DOHH2 (cell line): ENCODE measurements around the gene CCT5.

Experiments
- H3F3A ChIP-seq: fragments of 200-600 bp; sonication (generic), shearing (Covaris generic); 2 replicates; pipeline ENCODE4 v1.6.0; 2016; ENCODE audit warnings: antibody characterized with exemption, mild to moderate bottlenecking; ENCODE audit not compliant: control insufficient read depth, insufficient read depth
- H3K27ac ChIP-seq: fragments of 200-600 bp; sonication (generic); 2 replicates; pipeline ENCODE4 v1.5.1; 2014; ENCODE audit warnings: low read depth, mild to moderate bottlenecking, low read length, moderate library complexity
- H3K27me3 ChIP-seq: fragments of 200-600 bp; sonication (generic); 2 replicates; pipeline ENCODE4 v1.6.1; 2014; ENCODE audit warnings: mild to moderate bottlenecking, low read length, mixed read lengths; ENCODE audit not compliant: control insufficient read depth
- H3K36me3 ChIP-seq: fragments of 200-600 bp; sonication (generic); 2 replicates; pipeline ENCODE4 v1.6.1; 2014; ENCODE audit warnings: mild to moderate bottlenecking, low read length, moderate library complexity, mixed read lengths; ENCODE audit not compliant: control insufficient read depth
- H3K4me1 ChIP-seq: fragments of 200-600 bp; sonication (generic); 2 replicates; pipeline ENCODE4 v1.6.1; 2014; ENCODE audit warnings: mild to moderate bottlenecking, low read length, mixed read lengths; ENCODE audit not compliant: control insufficient read depth
- H3K4me2 ChIP-seq: fragments of 200-600 bp; sonication (generic); 2 replicates; pipeline ENCODE4 v1.6.0; 2014; ENCODE audit warnings: mild to moderate bottlenecking, low read length, moderate library complexity
- H3K4me3 ChIP-seq: fragments of 200-600 bp; sonication (generic); 2 replicates; pipeline ENCODE4 v1.5.1; 2014; ENCODE audit warnings: mild to moderate bottlenecking, low read length, mixed read lengths
- H3K79me2 ChIP-seq: fragments of 200-600 bp; sonication (generic); 2 replicates; pipeline ENCODE4 v1.6.1; 2014; ENCODE audit warnings: mild to moderate bottlenecking, low read length, mixed read lengths; ENCODE audit not compliant: control insufficient read depth
- H3K9me2 ChIP-seq: fragments of 200-600 bp; sonication (generic); replicated peaks from 2 replicates; pipeline ENCODE4 v1.6.1; 2014; ENCODE audit warnings: mild to moderate bottlenecking, low read length, mixed read lengths; ENCODE audit not compliant: control insufficient read depth
- H3K9me3 ChIP-seq: fragments of 200-600 bp; sonication (generic); 2 replicates; pipeline ENCODE4 v1.6.1; 2014; ENCODE audit warnings: antibody characterized with exemption, low read length, mixed read lengths; ENCODE audit not compliant: control insufficient read depth, insufficient read depth
- H4K20me1 ChIP-seq: fragments of 200-600 bp; sonication (generic); 2 replicates; pipeline ENCODE4 v1.6.0; 2014; ENCODE audit warnings: low read depth, mild to moderate bottlenecking, antibody characterized with exemption, low read length, moderate library complexity; ENCODE audit not compliant: control insufficient read depth, insufficient read depth
- CTCF ChIP-seq: fragments of 200-600 bp; sonication (generic); IDR thresholded peaks from one replicate; pipeline ENCODE4 v1.5.1; 2014; ENCODE audit warnings: antibody characterized with exemption, mild to moderate bottlenecking, low read depth, low read length; ENCODE audit not compliant: poor library complexity, severe bottlenecking
- EZH2phosphoT487 ChIP-seq: fragments of 200-600 bp; sonication (generic); IDR thresholded peaks from 2 replicates; pipeline ENCODE4 v1.6.1; 2017; ENCODE audit warnings: borderline replicate concordance, mild to moderate bottlenecking, antibody characterized with exemption, low read length, moderate library complexity, mixed read lengths

The CCT5 gene

GRCh38 chr5:10295619-10296326, 45.7 kb downstream of the CCT5 start:
- Histone ChIP-seq H3K9me3 (no peaks in the 10 kb centered on the region), H3K27me3 (peaks cover 26% of the 10 kb centered on the region), H3F3A (no peaks in the 10 kb centered on the region), H3K4me2 (no peak overlapping the region), H3K79me2 (no peaks in the 10 kb centered on the region), H3K9me2 (no peaks in the 10 kb centered on the region), H4K20me1 (no peaks in the 10 kb centered on the region), H3K27ac (no peak overlapping the region), H3K4me1 (no peaks in the 10 kb centered on the region), H3K36me3 (no peaks in the 10 kb centered on the region), H3K4me3 (no peak overlapping the region)
- no peak for TF ChIP-seq EZH2phosphoT487
- no peak for TF ChIP-seq CTCF

GRCh38 chr5:10297646-10298204, 47.6 kb downstream of the CCT5 start:
- Histone ChIP-seq H3K4me1 (no peaks in the 10 kb centered on the region), H3K27ac (no peak overlapping the region), H3K27me3 (peaks cover 26% of the 10 kb centered on the region), H3K79me2 (no peaks in the 10 kb centered on the region), H3K9me3 (no peaks in the 10 kb centered on the region), H3K4me2 (no peak overlapping the region), H4K20me1 (no peaks in the 10 kb centered on the region), H3K9me2 (no peaks in the 10 kb centered on the region), H3K4me3 (no peak overlapping the region), H3K36me3 (no peaks in the 10 kb centered on the region), H3F3A (no peaks in the 10 kb centered on the region)
- TF ChIP-seq CTCF (no peak), EZH2phosphoT487 (no peak)

GRCh38 chr5:10300246-10300645, 50.2 kb downstream of the CCT5 start:
- Histone ChIP-seq H3K4me3 (no peak overlapping the region), H3K4me1 (no peaks in the 10 kb centered on the region), H3K36me3 (no peaks in the 10 kb centered on the region), H3K9me3 (no peaks in the 10 kb centered on the region), H3K4me2 (no peak overlapping the region), H3F3A (no peaks in the 10 kb centered on the region), H4K20me1 (no peaks in the 10 kb centered on the region), H3K27me3 (peaks cover 9% of the 10 kb centered on the region), H3K27ac (no peak overlapping the region), H3K79me2 (no peaks in the 10 kb centered on the region), H3K9me2 (no peaks in the 10 kb centered on the region)
- TF ChIP-seq EZH2phosphoT487 (no peak), CTCF (no peak)
